Measurements from ENCODE around the gene HUS1B. TPM values are rescaled to one million over a fixed set of nuclear protein-coding genes. Genes with fewer than 3 reads are reported as not detected.

HUS1B gene
- total RNA-seq, 1 donor from 2014 or later: 0.41 TPM

GRCh38 chr6:620950-621349 lies 36.0 kb downstream of the HUS1B start:
- H3K4me1 Mint-ChIP-seq (ENCODE audit: unreplicated experiment): peaks cover 8% of the 10 kb centered on the region
- peaks cover 20% of the 10 kb centered on the region for H3K36me3 Mint-ChIP-seq
- H3K9me3 Mint-ChIP-seq: no peaks in the 10 kb centered on the region
- no peak overlapping the region for H3K4me3 Mint-ChIP-seq
- no peaks in the 10 kb centered on the region for H3K27me3 Mint-ChIP-seq
- TF ChIP-seq CTCF (conservative IDR thresholded peaks at IDR 0.05): no peak
- DNase-seq (ENCODE audit: extremely low spot score, unreplicated experiment): no peak
- no peak overlapping the region for H3K27ac Mint-ChIP-seq

- H3K36me3 Mint-ChIP-seq: peaks cover 25% of the 10 kb centered on the region
Measured at GRCh38 chr6:620166-620565, 36.7 kb downstream of the HUS1B start.

GRCh38 chr6:617456-618100 lies 39.3 kb downstream of the HUS1B start:
- peaks cover 24% of the 10 kb centered on the region for H3K36me3 Mint-ChIP-seq
- no peaks in the 10 kb centered on the region for H3K4me1 Mint-ChIP-seq (ENCODE audit: unreplicated experiment)
- no peak for DNase-seq (ENCODE audit: extremely low spot score, unreplicated experiment)
- no peak for TF ChIP-seq CTCF (conservative IDR thresholded peaks at IDR 0.05)
- H3K9me3 Mint-ChIP-seq: no peaks in the 10 kb centered on the region
- H3K27me3 Mint-ChIP-seq: no peaks in the 10 kb centered on the region
- H3K27ac Mint-ChIP-seq: no peak overlapping the region
- no peak overlapping the region for H3K4me3 Mint-ChIP-seq

More at GRCh38 chr6:620166-620565, 36.7 kb downstream of the HUS1B start:
- Mint-ChIP-seq H3K9me3 (no peaks in the 10 kb centered on the region), H3K4me3 (no peak overlapping the region), H3K27ac (no peak overlapping the region), H3K4me1 (ENCODE audit: unreplicated experiment) (peaks cover 3% of the 10 kb centered on the region), H3K27me3 (no peaks in the 10 kb centered on the region)
- no peak for TF ChIP-seq CTCF (conservative IDR thresholded peaks at IDR 0.05)
- no peak for DNase-seq (ENCODE audit: extremely low spot score, unreplicated experiment)

GRCh38 chr6:613981-614380 lies 42.9 kb downstream of the HUS1B start:
- peaks cover 21% of the 10 kb centered on the region for H3K36me3 Mint-ChIP-seq
- no peak for TF ChIP-seq CTCF (conservative IDR thresholded peaks at IDR 0.05)
- no peaks in the 10 kb centered on the region for H3K4me1 Mint-ChIP-seq (ENCODE audit: unreplicated experiment)
- DNase-seq (ENCODE audit: extremely low spot score, unreplicated experiment): no peak
- H3K27me3 Mint-ChIP-seq: no peaks in the 10 kb centered on the region
- no peak overlapping the region for H3K4me3 Mint-ChIP-seq
- H3K9me3 Mint-ChIP-seq: no peaks in the 10 kb centered on the region
- no peak overlapping the region for H3K27ac Mint-ChIP-seq

GRCh38 chr6:611928-612327 lies 45.0 kb downstream of the HUS1B start:
- no peak for TF ChIP-seq CTCF (conservative IDR thresholded peaks at IDR 0.05)
- no peaks in the 10 kb centered on the region for H3K9me3 Mint-ChIP-seq
- H3K4me1 Mint-ChIP-seq (ENCODE audit: unreplicated experiment): no peaks in the 10 kb centered on the region
- H3K27ac Mint-ChIP-seq: no peak overlapping the region
- no peaks in the 10 kb centered on the region for H3K27me3 Mint-ChIP-seq
- peaks cover 18% of the 10 kb centered on the region for H3K36me3 Mint-ChIP-seq
- no peak for DNase-seq (ENCODE audit: extremely low spot score, unreplicated experiment)
- no peak overlapping the region for H3K4me3 Mint-ChIP-seq
